HepG2 (cell line): ENCODE data around the gene NPDC1. TPM values are rescaled to one million over a fixed set of nuclear protein-coding genes. Genes with fewer than 3 reads are reported as not detected.

Experiments used
- CCAR2 ChIP-seq: fragments of 200-400 bp; formaldehyde crosslinking; optimal IDR thresholded peaks from 2 replicates; pipeline ENCODE3; 2018; ENCODE audit warnings: low read depth, mild to moderate bottlenecking, low read length, moderate library complexity
- CREBL2 ChIP-seq: sonication (generic); formaldehyde crosslinking; IDR thresholded peaks from 2 replicates; pipeline ENCODE4 v1.8.1; 2023; ENCODE audit warnings: missing genetic modification reagents, mild to moderate bottlenecking, borderline replicate concordance
- DNMT3B ChIP-seq: conservative IDR thresholded peaks from 2 replicates; pipeline ENCODE4 v1.6.1; 2016; ENCODE audit warnings: missing biosample characterization, control low read depth
- HDAC6 ChIP-seq: fragments of 200-600 bp; sonication (generic); IDR thresholded peaks from 2 replicates; pipeline ENCODE4 v1.7.0; 2017; ENCODE audit warnings: mild to moderate bottlenecking, antibody characterized with exemption, low read length, low read depth
- KLF13 ChIP-seq: sonication (generic); formaldehyde crosslinking; IDR thresholded peaks from 2 replicates; pipeline ENCODE4 v1.4.0; 2020; ENCODE audit warnings: mild to moderate bottlenecking, missing genetic modification reagents
- KLF6 ChIP-seq: IDR thresholded peaks from 2 replicates; pipeline ENCODE4 v1.8.0; 2016; ENCODE audit warnings: missing biosample characterization, missing genetic modification reagents
- MTA1 ChIP-seq: sonication (generic); formaldehyde crosslinking; IDR thresholded peaks from 2 replicates; pipeline ENCODE4 v1.4.0; 2020; ENCODE audit warnings: missing genetic modification reagents, mild to moderate bottlenecking, borderline replicate concordance
- NFE2L2 ChIP-seq: fragments of 150-350 bp; IDR thresholded peaks from 2 replicates; pipeline ENCODE4 v1.6.1; 2014; ENCODE audit warnings: low read length
- NFRKB ChIP-seq: fragments of 450-650 bp; IDR thresholded peaks from 2 replicates; pipeline ENCODE4 v1.6.1; 2017
- REPIN1 ChIP-seq: sonication (generic); formaldehyde crosslinking; IDR thresholded peaks from 2 replicates; pipeline ENCODE4 v1.8.0; 2022; ENCODE audit warnings: missing genetic modification reagents, low read depth, mild to moderate bottlenecking, borderline replicate concordance
- SIN3A ChIP-seq: IDR thresholded peaks from 2 replicates; pipeline ENCODE4 v1.6.1; 2011; ENCODE audit warnings: low read depth, mild to moderate bottlenecking, control low read depth, low read length, borderline replicate concordance
- SP2 ChIP-seq: sonication (generic); formaldehyde crosslinking; IDR thresholded peaks from 2 replicates; pipeline ENCODE4 v1.5.1; 2020; ENCODE audit warnings: mild to moderate bottlenecking, missing genetic modification reagents
- ZNF10 ChIP-seq: sonication (generic); formaldehyde crosslinking; IDR thresholded peaks from 2 replicates; pipeline ENCODE4 v1.4.0; 2020; ENCODE audit warnings: mild to moderate bottlenecking, low read depth, missing genetic modification reagents, borderline replicate concordance
- ZNF224 ChIP-seq: sonication (generic); formaldehyde crosslinking; IDR thresholded peaks from 2 replicates; pipeline ENCODE4 v1.5.0; 2020; ENCODE audit warnings: mild to moderate bottlenecking, missing genetic modification reagents
- ZNF777 ChIP-seq: sonication (generic); formaldehyde crosslinking; IDR thresholded peaks from 2 replicates; pipeline ENCODE4 v1.4.0; 2020; ENCODE audit warnings: missing genetic modification reagents
- polyA plus RNA-seq, 8 experiments: library from polyadenylated mRNA; depleted of rRNA in 3 of 8; stranded (reverse) in 7 of 8; unstranded in 1 of 8; fragments of >200 nt; fragmentation: Illumina TruSeq in 4 of 8; extraction: Trizol in 4 of 8; gene quantifications; 2 replicates each; pipeline versions ENCODE4 v1.2.1 to v1.2.3, GENCODE V29; 2011 to 2016; ENCODE audit warnings: low read depth in 4 of 8, missing spikeins in 1 of 8, mixed read lengths in 1 of 8; ENCODE audit not compliant: insufficient read depth in 1 of 8
- total RNA-seq, 5 experiments: library from RNA; depleted of rRNA; stranded (reverse); fragments of >200 nt; fragmentation: Illumina TruSeq; extraction: Trizol; gene quantifications; 2 replicates each; pipeline ENCODE4 v1.2.3, GENCODE V29; 2016; ENCODE audit warnings: low read depth in 1 of 5
- TF ChIP-seq, protein P1 (sequence below): sonication (generic); formaldehyde crosslinking; IDR thresholded peaks from 2 replicates; pipeline ENCODE4 v1.4.0; 2020; ENCODE audit warnings: mild to moderate bottlenecking, missing genetic modification reagents
- TF ChIP-seq, protein P2 (sequence below): IDR thresholded peaks from 2 replicates; pipeline ENCODE4 v1.6.1; 2016; ENCODE audit warnings: missing compliant biosample characterization, missing genetic modification reagents, borderline replicate concordance
- TF ChIP-seq, protein P3 (sequence below): sonication (generic); formaldehyde crosslinking; conservative IDR thresholded peaks from 2 replicates; pipeline ENCODE4 v1.8.0; 2022; ENCODE audit warnings: mild to moderate bottlenecking, moderate library complexity, missing genetic modification reagents

Gene NPDC1
- total and polyA plus RNA-seq, 2 of the 13 experiments (the other 11 are each of a cell fraction or from before 2014, with no cell fraction given) = 0.84 to 5.4 TPM

DNA sequence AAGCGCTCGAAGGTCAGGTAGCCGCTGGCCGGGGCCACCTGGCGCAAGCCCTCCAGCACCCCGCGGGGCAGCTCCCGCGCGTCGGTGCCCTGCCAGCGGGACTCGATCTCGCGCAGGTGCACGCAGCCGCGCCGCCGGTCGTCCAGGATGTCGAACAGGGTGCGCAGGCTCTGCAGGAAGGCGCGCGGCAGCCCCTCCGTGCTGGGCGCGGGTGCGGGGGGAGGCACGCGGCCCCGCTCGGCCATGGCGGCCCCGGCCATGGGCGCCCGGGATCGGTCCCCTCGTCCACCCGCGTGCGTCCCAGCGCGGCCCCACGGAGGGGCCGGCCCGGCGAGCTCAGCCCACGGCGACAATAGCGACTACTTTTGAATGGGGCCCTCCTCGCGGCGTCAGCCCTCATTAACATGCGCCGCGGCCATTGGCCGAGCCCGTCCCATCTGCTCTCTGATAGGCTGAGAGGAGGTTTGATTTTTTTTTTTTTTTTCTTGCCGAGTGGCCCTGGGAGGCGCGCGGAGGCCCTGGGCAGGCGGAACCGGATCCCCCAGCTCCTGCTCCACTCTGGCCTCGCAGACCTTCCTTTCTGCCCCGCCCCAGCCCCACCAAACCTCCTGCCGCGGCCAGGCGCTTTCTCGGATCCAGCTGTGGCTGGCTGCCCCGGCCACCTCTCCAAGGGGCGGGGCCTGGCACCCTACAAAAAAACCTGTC lies 24.4 kb upstream of the NPDC1 start, which contains the start of gene SAPCD2 (continued):
- TF ChIP-seq, protein P1, sequence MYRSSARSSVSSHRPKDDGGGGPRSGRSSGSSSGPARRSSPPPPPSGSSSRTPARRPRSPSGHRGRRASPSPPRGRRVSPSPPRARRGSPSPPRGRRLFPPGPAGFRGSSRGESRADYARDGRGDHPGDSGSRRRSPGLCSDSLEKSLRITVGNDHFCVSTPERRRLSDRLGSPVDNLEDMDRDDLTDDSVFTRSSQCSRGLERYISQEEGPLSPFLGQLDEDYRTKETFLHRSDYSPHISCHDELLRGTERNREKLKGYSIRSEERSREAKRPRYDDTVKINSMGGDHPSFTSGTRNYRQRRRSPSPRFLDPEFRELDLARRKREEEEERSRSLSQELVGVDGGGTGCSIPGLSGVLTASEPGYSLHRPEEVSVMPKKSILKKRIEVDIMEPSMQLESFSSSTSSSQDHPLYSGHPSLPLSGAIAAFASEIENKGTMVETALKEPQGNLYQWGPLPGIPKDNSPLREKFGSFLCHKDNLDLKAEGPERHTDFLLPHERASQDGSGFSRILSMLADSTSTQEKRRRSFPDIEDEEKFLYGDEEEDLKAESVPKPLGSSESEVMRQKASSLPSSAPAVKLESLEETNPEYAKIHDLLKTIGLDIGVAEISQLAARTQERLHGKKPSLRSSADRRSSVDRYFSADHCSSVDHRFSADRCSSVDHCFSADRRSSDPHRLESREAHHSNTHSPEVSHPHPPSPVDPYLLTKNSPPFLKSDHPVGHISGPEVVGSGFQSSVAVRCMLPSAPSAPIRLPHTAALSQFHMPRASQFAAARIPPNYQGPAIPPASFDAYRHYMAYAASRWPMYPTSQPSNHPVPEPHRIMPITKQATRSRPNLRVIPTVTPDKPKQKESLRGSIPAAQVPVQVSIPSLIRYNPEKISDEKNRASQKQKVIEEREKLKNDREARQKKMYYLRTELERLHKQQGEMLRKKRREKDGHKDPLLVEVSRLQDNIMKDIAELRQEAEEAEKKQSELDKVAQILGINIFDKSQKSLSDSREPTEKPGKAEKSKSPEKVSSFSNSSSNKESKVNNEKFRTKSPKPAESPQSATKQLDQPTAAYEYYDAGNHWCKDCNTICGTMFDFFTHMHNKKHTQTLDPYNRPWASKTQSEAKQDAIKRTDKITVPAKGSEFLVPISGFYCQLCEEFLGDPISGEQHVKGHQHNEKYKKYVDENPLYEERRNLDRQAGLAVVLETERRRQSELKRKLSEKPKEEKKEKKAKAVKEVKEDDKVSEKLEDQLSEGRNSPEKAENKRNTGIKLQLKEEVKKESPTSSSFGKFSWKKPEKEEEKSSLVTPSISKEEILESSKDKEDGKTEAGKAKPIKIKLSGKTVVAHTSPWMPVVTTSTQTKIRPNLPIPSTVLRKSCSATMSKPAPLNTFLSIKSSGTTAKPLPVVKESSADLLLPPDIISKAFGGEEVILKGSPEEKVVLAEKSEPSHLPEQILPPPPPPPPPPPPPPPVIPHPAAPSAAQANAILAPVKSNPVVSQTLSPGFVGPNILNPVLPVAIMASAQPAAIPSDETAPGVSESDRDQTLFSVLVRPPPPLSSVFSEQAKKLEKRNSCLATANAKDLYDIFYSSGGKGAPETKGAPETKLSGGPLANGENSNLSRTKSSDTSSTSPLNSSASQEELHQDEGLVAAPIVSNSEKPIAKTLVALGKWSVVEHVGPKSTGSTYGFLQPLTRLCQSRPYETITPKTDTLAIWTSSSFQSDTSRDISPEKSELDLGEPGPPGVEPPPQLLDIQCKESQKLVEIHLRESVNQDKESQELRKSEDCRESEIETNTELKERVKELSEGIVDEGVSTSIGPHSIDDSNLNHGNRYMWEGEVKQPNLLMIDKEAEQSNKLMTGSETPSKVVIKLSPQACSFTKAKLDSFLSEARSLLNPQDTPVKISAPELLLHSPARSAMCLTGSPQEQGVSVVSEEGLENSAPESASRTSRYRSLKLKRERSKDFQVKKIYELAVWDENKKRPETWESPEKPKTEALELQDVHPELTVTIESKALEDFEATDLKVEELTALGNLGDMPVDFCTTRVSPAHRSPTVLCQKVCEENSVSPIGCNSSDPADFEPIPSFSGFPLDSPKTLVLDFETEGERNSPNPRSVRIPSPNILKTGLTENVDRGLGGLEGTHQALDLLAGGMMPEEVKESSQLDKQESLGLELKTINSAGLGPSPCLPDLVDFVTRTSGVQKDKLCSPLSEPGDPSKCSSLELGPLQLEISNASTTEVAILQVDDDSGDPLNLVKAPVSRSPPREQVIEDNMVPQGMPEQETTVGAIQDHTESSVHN (CRISPR knock-in tag) = no peak
- TF ChIP-seq SP2 (CRISPR knock-in tag) (peak; percentile 54; the same call in 1 of the 2 replicates), DNMT3B (CRISPR knock-in tag) (no peak), ZNF10 (CRISPR knock-in tag) (no peak), SIN3A (0 out of 2 replicates have a peak, but pooled peaks have one; percentile 67), NFE2L2 (no peak), REPIN1 (CRISPR knock-in tag) (0 out of 2 replicates have a peak, but pooled peaks have one; percentile 19), MTA1 (0 out of 2 replicates have a peak, but pooled peaks have one; percentile 18), NFRKB (no peak), KLF13 (no peak), KLF6 (CRISPR knock-in tag) (no peak), CCAR2 (no peak), HDAC6 (no peak), ZNF777 (CRISPR knock-in tag) (peak; percentile 81), ZNF224 (CRISPR knock-in tag) (no peak), CREBL2 (CRISPR knock-in tag) (no peak)
- TF ChIP-seq, protein P2, sequence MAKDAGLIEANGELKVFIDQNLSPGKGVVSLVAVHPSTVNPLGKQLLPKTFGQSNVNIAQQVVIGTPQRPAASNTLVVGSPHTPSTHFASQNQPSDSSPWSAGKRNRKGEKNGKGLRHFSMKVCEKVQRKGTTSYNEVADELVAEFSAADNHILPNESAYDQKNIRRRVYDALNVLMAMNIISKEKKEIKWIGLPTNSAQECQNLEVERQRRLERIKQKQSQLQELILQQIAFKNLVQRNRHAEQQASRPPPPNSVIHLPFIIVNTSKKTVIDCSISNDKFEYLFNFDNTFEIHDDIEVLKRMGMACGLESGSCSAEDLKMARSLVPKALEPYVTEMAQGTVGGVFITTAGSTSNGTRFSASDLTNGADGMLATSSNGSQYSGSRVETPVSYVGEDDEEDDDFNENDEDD (CRISPR knock-in tag) = peak; percentile 60; the same call in 1 of the 2 replicates
- TF ChIP-seq, protein P3, sequence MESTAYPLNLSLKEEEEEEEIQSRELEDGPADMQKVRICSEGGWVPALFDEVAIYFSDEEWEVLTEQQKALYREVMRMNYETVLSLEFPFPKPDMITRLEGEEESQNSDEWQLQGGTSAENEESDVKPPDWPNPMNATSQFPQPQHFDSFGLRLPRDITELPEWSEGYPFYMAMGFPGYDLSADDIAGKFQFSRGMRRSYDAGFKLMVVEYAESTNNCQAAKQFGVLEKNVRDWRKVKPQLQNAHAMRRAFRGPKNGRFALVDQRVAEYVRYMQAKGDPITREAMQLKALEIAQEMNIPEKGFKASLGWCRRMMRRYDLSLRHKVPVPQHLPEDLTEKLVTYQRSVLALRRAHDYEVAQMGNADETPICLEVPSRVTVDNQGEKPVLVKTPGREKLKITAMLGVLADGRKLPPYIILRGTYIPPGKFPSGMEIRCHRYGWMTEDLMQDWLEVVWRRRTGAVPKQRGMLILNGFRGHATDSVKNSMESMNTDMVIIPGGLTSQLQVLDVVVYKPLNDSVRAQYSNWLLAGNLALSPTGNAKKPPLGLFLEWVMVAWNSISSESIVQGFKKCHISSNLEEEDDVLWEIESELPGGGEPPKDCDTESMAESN (CRISPR knock-in tag) = no peak
